ENCODE measurements around the gene TRPC4. TPM values are rescaled to one million over a fixed set of nuclear protein-coding genes. Genes with fewer than 3 reads are reported as not detected.

TRPC4 gene
- total and polyA plus RNA-seq, 2 donors (not counting 1 experiment from before 2014, with no cell fraction given) = not detected

DNA sequence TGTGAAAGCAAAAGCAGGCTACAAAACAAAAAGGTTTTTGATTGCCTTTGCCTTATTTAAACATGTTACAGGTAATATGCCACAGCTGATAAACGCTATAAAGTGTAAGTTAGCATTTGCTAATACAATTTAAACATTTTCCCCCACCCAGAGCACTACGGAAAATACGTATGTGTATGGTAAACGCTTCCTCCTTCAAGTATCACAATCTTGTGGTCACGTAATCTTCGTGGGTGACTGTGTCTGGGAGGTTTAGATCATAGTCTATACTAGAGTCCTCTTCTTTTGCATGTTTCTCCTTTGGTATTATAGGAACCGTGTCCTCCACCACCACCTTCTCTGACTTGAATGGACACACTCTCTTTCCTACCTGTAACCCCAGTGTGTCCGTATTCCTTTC lies 232.9 kb downstream of the TRPC4 start:
- Histone ChIP-seq H3K4me1 (ENCODE audit: control insufficient read depth in 2 of 2, insufficient read depth in 2 of 2, low read length in 2 of 2) (no peaks in the 10 kb centered on the region), H3K27me3 (replicated peaks in 1 of 4; ENCODE audit: control extremely low read depth in 1 of 4, control insufficient read depth in 3 of 4, insufficient read depth in 4 of 4, low read length in 3 of 4) (no peaks in the 10 kb centered on the region), H3K79me2 (ENCODE audit: control insufficient read depth, insufficient read depth, low read length) (no peaks in the 10 kb centered on the region), H3K9ac (ENCODE audit: low read length) (no peak overlapping the region), H3K4me3 (ENCODE audit: control extremely low read depth in 1 of 5, extremely low read depth in 1 of 5, insufficient read depth in 1 of 5, low read depth in 2 of 5, low read length in 4 of 5) (no peak overlapping the region), H2AFZ (ENCODE audit: insufficient read depth, low read depth, low read length, poor library complexity, severe bottlenecking) (no peak overlapping the region), H3K27ac (ENCODE audit: low read length in 2 of 2) (no peak overlapping the region), H3K36me3 (replicated peaks in 1 of 2; ENCODE audit: control extremely low read depth in 1 of 2, control insufficient read depth in 1 of 2, extremely low read depth in 1 of 2, insufficient read depth in 2 of 2, low read length in 1 of 2) (no peaks in the 10 kb centered on the region), H3K4me2 (replicated peaks; ENCODE audit: low read depth, low read length, poor library complexity, severe bottlenecking) (no peak overlapping the region), H4K20me1 (ENCODE audit: control insufficient read depth, insufficient read depth, low read length, poor library complexity, severe bottlenecking) (no peaks in the 10 kb centered on the region), H3K9me3 (ENCODE audit: control extremely low read depth in 1 of 3, control insufficient read depth in 2 of 3, insufficient read depth in 1 of 3, low read length in 2 of 3) (no peaks in the 10 kb centered on the region)
- H3K27me3 Mint-ChIP-seq = no peaks in the 10 kb centered on the region
- H3K27ac Mint-ChIP-seq = no peak overlapping the region
- no peaks in the 10 kb centered on the region for H3K9me3 Mint-ChIP-seq (ENCODE audit: insufficient read depth)
- POLR2A ChIA-PET = no interaction called here
- intact Hi-C loops (cut with micrococcal nuclease) = no loop called here
- DNase-seq (no peak), ATAC-seq (ENCODE audit: low read depth) (no peak)
- TF ChIP-seq, protein P1, sequence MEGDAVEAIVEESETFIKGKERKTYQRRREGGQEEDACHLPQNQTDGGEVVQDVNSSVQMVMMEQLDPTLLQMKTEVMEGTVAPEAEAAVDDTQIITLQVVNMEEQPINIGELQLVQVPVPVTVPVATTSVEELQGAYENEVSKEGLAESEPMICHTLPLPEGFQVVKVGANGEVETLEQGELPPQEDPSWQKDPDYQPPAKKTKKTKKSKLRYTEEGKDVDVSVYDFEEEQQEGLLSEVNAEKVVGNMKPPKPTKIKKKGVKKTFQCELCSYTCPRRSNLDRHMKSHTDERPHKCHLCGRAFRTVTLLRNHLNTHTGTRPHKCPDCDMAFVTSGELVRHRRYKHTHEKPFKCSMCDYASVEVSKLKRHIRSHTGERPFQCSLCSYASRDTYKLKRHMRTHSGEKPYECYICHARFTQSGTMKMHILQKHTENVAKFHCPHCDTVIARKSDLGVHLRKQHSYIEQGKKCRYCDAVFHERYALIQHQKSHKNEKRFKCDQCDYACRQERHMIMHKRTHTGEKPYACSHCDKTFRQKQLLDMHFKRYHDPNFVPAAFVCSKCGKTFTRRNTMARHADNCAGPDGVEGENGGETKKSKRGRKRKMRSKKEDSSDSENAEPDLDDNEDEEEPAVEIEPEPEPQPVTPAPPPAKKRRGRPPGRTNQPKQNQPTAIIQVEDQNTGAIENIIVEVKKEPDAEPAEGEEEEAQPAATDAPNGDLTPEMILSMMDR (IDR thresholded peaks at IDR 0.05) = no peak
- no peak for TF ChIP-seq EZH2 (IDR thresholded peaks at IDR 0.05; ENCODE audit: borderline replicate concordance, insufficient read depth, low read depth, low read length, poor library complexity, severe bottlenecking)
- no peak overlapping the region for H3K4me3 Mint-ChIP-seq
- 71% methylated on average over 2 of the region's 8 CpGs for whole genome bisulfite sequencing (ENCODE audit: insufficient coverage)
- no peaks in the 10 kb centered on the region for H3K4me1 Mint-ChIP-seq
- CTCF ChIA-PET = no interaction called here

DNA sequence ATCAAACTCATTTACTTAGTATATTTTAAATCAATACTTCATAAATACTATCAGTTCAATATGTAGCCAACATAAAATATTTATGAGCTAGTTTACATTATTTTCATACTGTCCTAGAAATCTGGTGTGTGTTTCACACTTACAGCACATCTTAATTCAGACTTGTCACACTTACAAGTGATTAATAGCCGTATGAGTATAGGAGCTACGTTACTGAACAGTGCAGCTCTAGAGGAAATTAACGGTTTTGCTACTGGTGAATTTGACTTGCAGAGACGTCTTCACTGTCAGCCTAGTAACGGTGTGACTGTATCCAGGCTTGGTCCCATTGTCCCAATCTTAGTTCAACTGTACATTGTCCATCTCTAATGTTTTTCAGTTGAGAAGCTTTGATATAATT lies 237.3 kb downstream of the TRPC4 start:
- ATAC-seq (ENCODE audit: low read depth) = no peak
- Histone ChIP-seq H3K4me1 (ENCODE audit: control insufficient read depth in 2 of 2, insufficient read depth in 2 of 2, low read length in 2 of 2) (no peaks in the 10 kb centered on the region), H3K36me3 (replicated peaks in 1 of 2; ENCODE audit: control extremely low read depth in 1 of 2, control insufficient read depth in 1 of 2, extremely low read depth in 1 of 2, insufficient read depth in 2 of 2, low read length in 1 of 2) (no peaks in the 10 kb centered on the region), H3K9ac (ENCODE audit: low read length) (no peak overlapping the region), H3K4me3 (ENCODE audit: control extremely low read depth in 1 of 5, extremely low read depth in 1 of 5, insufficient read depth in 1 of 5, low read depth in 2 of 5, low read length in 4 of 5) (no peak overlapping the region), H3K27me3 (replicated peaks in 1 of 4; ENCODE audit: control extremely low read depth in 1 of 4, control insufficient read depth in 3 of 4, insufficient read depth in 4 of 4, low read length in 3 of 4) (no peaks in the 10 kb centered on the region), H3K4me2 (replicated peaks; ENCODE audit: low read depth, low read length, poor library complexity, severe bottlenecking) (no peak overlapping the region), H4K20me1 (ENCODE audit: control insufficient read depth, insufficient read depth, low read length, poor library complexity, severe bottlenecking) (no peaks in the 10 kb centered on the region), H3K27ac (ENCODE audit: low read length in 2 of 2) (no peak overlapping the region), H2AFZ (ENCODE audit: insufficient read depth, low read depth, low read length, poor library complexity, severe bottlenecking) (no peak overlapping the region), H3K9me3 (ENCODE audit: control extremely low read depth in 1 of 3, control insufficient read depth in 2 of 3, insufficient read depth in 1 of 3, low read length in 2 of 3) (no peaks in the 10 kb centered on the region), H3K79me2 (ENCODE audit: control insufficient read depth, insufficient read depth, low read length) (no peaks in the 10 kb centered on the region)
- no peak overlapping the region for H3K4me3 Mint-ChIP-seq
- no peaks in the 10 kb centered on the region for H3K4me1 Mint-ChIP-seq
- TF ChIP-seq, protein P1 (IDR thresholded peaks at IDR 0.05) = no peak
- no peak for TF ChIP-seq EZH2 (IDR thresholded peaks at IDR 0.05; ENCODE audit: borderline replicate concordance, insufficient read depth, low read depth, low read length, poor library complexity, severe bottlenecking)
- no peaks in the 10 kb centered on the region for H3K27me3 Mint-ChIP-seq
- POLR2A ChIA-PET = no interaction called here
- WGBS (ENCODE audit: insufficient coverage) = no CpG with 5 or more reads among the region's 5 CpGs
- intact Hi-C loops (cut with micrococcal nuclease) = no loop called here
- CTCF ChIA-PET = no interaction called here
- H3K9me3 Mint-ChIP-seq (ENCODE audit: insufficient read depth) = no peaks in the 10 kb centered on the region
- DNase-seq = no peak
- H3K27ac Mint-ChIP-seq = no peak overlapping the region
